Esophagus squamous epithelium (tissue), 4 donors: Measurements from ENCODE around the gene HECTD1.

Experiments used
- POLR2A ChIP-seq, 4 donors: fragments of 450-650 bp; IDR thresholded peaks; one replicate each; pipeline ENCODE4 v1.6.1; 2017; ENCODE audit warnings: antibody characterized with exemption in 4 of 4, mild to moderate bottlenecking in 4 of 4, moderate library complexity in 3 of 4
- TF ChIP-seq, protein P1 (sequence below), 6 experiments: fragments of 450-650 bp in 4 of 6; fragments of 200-600 bp in 2 of 6; sonication (generic) in 2 of 6; IDR thresholded peaks; one replicate each; pipeline ENCODE4 v1.5.1; 2016 to 2019; ENCODE audit warnings: antibody characterized with exemption in 6 of 6, mild to moderate bottlenecking in 4 of 6, moderate library complexity in 4 of 6

DNA sequence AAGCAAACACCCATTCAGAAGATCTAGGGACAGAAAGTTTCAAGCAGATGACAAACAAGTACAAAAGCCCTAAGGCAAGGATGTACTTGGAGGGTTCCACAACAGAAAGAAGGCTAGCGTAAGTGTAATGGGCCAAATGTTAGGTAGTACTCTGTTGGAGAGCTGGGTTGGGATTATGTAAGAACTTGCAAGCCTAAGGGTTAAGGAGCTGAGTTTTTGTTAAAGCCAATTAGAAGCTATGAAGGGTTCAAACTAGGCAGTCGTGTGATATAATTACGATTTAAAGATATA is 41.4 kb downstream of the HECTD1 start:
- TF ChIP-seq, protein P1, sequence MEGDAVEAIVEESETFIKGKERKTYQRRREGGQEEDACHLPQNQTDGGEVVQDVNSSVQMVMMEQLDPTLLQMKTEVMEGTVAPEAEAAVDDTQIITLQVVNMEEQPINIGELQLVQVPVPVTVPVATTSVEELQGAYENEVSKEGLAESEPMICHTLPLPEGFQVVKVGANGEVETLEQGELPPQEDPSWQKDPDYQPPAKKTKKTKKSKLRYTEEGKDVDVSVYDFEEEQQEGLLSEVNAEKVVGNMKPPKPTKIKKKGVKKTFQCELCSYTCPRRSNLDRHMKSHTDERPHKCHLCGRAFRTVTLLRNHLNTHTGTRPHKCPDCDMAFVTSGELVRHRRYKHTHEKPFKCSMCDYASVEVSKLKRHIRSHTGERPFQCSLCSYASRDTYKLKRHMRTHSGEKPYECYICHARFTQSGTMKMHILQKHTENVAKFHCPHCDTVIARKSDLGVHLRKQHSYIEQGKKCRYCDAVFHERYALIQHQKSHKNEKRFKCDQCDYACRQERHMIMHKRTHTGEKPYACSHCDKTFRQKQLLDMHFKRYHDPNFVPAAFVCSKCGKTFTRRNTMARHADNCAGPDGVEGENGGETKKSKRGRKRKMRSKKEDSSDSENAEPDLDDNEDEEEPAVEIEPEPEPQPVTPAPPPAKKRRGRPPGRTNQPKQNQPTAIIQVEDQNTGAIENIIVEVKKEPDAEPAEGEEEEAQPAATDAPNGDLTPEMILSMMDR (IDR thresholded peaks at IDR 0.05): no peak
- no peak for TF ChIP-seq POLR2A (IDR thresholded peaks at IDR 0.05)
